ENCODE results near the gene BBS7. TPM values are rescaled to one million over a fixed set of nuclear protein-coding genes. Genes with fewer than 3 reads are reported as not detected.
A peak's percentile ranks its signal among the peaks of the same experiment; 100 is the strongest.

The BBS7 gene
- total and polyA plus RNA-seq, 9 of the 15 experiments (the other 6 are each of a cell fraction or from before 2014, with no cell fraction given) = 13.4 to 25.8 (median 16.4) TPM

GRCh38 chr4:121823505-121824170, 46.6 kb downstream of the BBS7 start, which contains the start of gene CCNA2 (continued):
- TF ChIP-seq CCAR2 (IDR thresholded peaks at IDR 0.05; ENCODE audit: low read depth, low read length) = no peak
- TF ChIP-seq ATF1 (CRISPR knock-in tag; IDR thresholded peaks at IDR 0.05) = peak; percentile 96
- TF ChIP-seq ATF1 (tag; IDR thresholded peaks at IDR 0.05) = peak; percentile 99
- TF ChIP-seq, protein P1, sequence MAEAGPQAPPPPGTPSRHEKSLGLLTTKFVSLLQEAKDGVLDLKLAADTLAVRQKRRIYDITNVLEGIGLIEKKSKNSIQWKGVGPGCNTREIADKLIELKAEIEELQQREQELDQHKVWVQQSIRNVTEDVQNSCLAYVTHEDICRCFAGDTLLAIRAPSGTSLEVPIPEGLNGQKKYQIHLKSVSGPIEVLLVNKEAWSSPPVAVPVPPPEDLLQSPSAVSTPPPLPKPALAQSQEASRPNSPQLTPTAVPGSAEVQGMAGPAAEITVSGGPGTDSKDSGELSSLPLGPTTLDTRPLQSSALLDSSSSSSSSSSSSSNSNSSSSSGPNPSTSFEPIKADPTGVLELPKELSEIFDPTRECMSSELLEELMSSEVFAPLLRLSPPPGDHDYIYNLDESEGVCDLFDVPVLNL (CRISPR knock-in tag; IDR thresholded peaks at IDR 0.05; ENCODE audit: low read depth) = peak; percentile 98
- TF ChIP-seq CHCHD3 (CRISPR knock-in tag; IDR thresholded peaks at IDR 0.05) = no peak
- no peak for TF ChIP-seq RFX5 (IDR thresholded peaks at IDR 0.05; ENCODE audit: low read depth, low read length)
- TF ChIP-seq ARNT (IDR thresholded peaks at IDR 0.05) = 0 out of 4 replicates have a peak, but pooled peaks of 1 of the 2 experiments have one; percentile 18
- no peak for TF ChIP-seq ZNF140 (CRISPR knock-in tag; IDR thresholded peaks at IDR 0.05)
- peak; percentile 87 for TF ChIP-seq SP1 (CRISPR knock-in tag; IDR thresholded peaks at IDR 0.05)
- TF ChIP-seq SIN3A (IDR thresholded peaks at IDR 0.05; ENCODE audit: borderline replicate concordance in 2 of 2, control insufficient read depth in 1 of 2, low read depth in 2 of 2, low read length in 2 of 2) = peak; percentile 94 to 97
- TF ChIP-seq NUFIP1 (IDR thresholded peaks at IDR 0.05; ENCODE audit: partially characterized antibody) = no peak
- no peak for TF ChIP-seq ZNF76 (CRISPR knock-in tag; IDR thresholded peaks at IDR 0.05; ENCODE audit: borderline replicate concordance)
- TF ChIP-seq ETV1 (tag; conservative IDR thresholded peaks at IDR 0.05; ENCODE audit: low read depth) = 0 out of 2 replicates have a peak, but pooled peaks have one; percentile 30
- TF ChIP-seq ZNF589 (CRISPR knock-in tag; IDR thresholded peaks at IDR 0.05; ENCODE audit: low read depth) = no peak
- TF ChIP-seq CHD1 (IDR thresholded peaks at IDR 0.05; ENCODE audit: low read length) = no peak
- TF ChIP-seq NFE2 (IDR thresholded peaks at IDR 0.05; ENCODE audit: low read depth) = no peak
- no peak for TF ChIP-seq KLF1 (tag; IDR thresholded peaks at IDR 0.05)
- no peak for TF ChIP-seq ZC3H11A (IDR thresholded peaks at IDR 0.05; ENCODE audit: low read depth, low read length)
- no peak for TF ChIP-seq IRF9 (tag; IDR thresholded peaks at IDR 0.05)
- peak; percentile 50; the same call in 1 of the 2 replicates for TF ChIP-seq EP300 (IDR thresholded peaks at IDR 0.05; ENCODE audit: low read length)
- 0 out of 4 replicates have a peak, but pooled peaks of 1 of the 2 experiments have one; percentile 1 for TF ChIP-seq TEAD1 (CRISPR knock-in tag; IDR thresholded peaks at IDR 0.05)
- TF ChIP-seq ZNF316 (IDR thresholded peaks at IDR 0.05) = no peak
- 0 out of 2 replicates have a peak, but pooled peaks have one; percentile 28 for TF ChIP-seq ZNF263 (CRISPR knock-in tag; IDR thresholded peaks at IDR 0.05; ENCODE audit: borderline replicate concordance)
- TF ChIP-seq, protein P2, sequence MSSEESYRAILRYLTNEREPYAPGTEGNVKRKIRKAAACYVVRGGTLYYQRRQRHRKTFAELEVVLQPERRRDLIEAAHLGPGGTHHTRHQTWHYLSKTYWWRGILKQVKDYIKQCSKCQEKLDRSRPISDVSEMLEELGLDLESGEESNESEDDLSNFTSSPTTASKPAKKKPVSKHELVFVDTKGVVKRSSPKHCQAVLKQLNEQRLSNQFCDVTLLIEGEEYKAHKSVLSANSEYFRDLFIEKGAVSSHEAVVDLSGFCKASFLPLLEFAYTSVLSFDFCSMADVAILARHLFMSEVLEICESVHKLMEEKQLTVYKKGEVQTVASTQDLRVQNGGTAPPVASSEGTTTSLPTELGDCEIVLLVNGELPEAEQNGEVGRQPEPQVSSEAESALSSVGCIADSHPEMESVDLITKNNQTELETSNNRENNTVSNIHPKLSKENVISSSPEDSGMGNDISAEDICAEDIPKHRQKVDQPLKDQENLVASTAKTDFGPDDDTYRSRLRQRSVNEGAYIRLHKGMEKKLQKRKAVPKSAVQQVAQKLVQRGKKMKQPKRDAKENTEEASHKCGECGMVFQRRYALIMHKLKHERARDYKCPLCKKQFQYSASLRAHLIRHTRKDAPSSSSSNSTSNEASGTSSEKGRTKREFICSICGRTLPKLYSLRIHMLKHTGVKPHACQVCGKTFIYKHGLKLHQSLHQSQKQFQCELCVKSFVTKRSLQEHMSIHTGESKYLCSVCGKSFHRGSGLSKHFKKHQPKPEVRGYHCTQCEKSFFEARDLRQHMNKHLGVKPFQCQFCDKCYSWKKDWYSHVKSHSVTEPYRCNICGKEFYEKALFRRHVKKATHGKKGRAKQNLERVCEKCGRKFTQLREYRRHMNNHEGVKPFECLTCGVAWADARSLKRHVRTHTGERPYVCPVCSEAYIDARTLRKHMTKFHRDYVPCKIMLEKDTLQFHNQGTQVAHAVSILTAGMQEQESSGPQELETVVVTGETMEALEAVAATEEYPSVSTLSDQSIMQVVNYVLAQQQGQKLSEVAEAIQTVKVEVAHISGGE (CRISPR knock-in tag; IDR thresholded peaks at IDR 0.05) = 0 out of 6 replicates have a peak, but pooled peaks of 1 of the 3 experiments have one; percentile 25
